Kidney tubule cell (primary cell): ENCODE results near the gene OSBPL8.
A peak's percentile ranks its signal among the peaks of the same experiment; 100 is the strongest.
"Not testable (repeated sequence)": the region's sequence is repeated elsewhere in the genome, so short reads cannot be mapped to it uniquely, and the experiment has no call there.

Source experiments
- DNase-seq: peaks from one replicate; pipeline ENCODE4 v3.0.0-alpha.2; 2018; ENCODE audit warnings: low spot score

OSBPL8 gene

GRCh38 chr12:76529226-76529918 lies 30.2 kb downstream of the OSBPL8 start:
- DNase-seq: no peak

GRCh38 chr12:76523408-76523807 lies 36.2 kb downstream of the OSBPL8 start:
- no peak for DNase-seq

- DNase-seq: no peak
These were observed 39.2 kb downstream of the OSBPL8 start for GRCh38 chr12:76520348-76520747.

GRCh38 chr12:76519538-76519937 lies 40.0 kb downstream of the OSBPL8 start:
- peak; percentile 23 for DNase-seq

- no peak for DNase-seq
These were observed 40.9 kb downstream of the OSBPL8 start for GRCh38 chr12:76518699-76519098.

- DNase-seq: no peak
These were observed 44.3 kb downstream of the OSBPL8 start for GRCh38 chr12:76515271-76515670.

- DNase-seq: not testable (repeated sequence)
These were observed 48.4 kb downstream of the OSBPL8 start for GRCh38 chr12:76511116-76511716.

GRCh38 chr12:76508128-76508980 lies 51.2 kb downstream of the OSBPL8 start:
- no peak for DNase-seq

- no peak for DNase-seq
These were observed 53.4 kb downstream of the OSBPL8 start for GRCh38 chr12:76506149-76506548.

- DNase-seq: no peak
These were observed 54.5 kb downstream of the OSBPL8 start for GRCh38 chr12:76505050-76505449.

GRCh38 chr12:76504606-76505005 lies 55.0 kb downstream of the OSBPL8 start:
- no peak for DNase-seq

- no peak for DNase-seq
These were observed 55.6 kb downstream of the OSBPL8 start for GRCh38 chr12:76503957-76504356.

- DNase-seq: peak; percentile 87
These were observed 58.2 kb downstream of the OSBPL8 start for GRCh38 chr12:76501390-76501789.

- not testable (repeated sequence) for DNase-seq
These were observed 60.4 kb downstream of the OSBPL8 start for GRCh38 chr12:76499136-76499535.

- no peak for DNase-seq
These were observed 64.0 kb downstream of the OSBPL8 start for GRCh38 chr12:76495556-76495955.

- DNase-seq: no peak
These were observed 68.3 kb downstream of the OSBPL8 start for GRCh38 chr12:76491292-76491691.

GRCh38 chr12:76490763-76491162 lies 68.8 kb downstream of the OSBPL8 start:
- DNase-seq: no peak

GRCh38 chr12:76489737-76490136 lies 69.8 kb downstream of the OSBPL8 start:
- DNase-seq: peak; percentile 31

- peak; percentile 51 for DNase-seq
These were observed 73.6 kb downstream of the OSBPL8 start for GRCh38 chr12:76486011-76486410.

GRCh38 chr12:76480796-76481195 lies 78.8 kb downstream of the OSBPL8 start:
- DNase-seq: no peak

GRCh38 chr12:76478045-76478444 lies 81.5 kb downstream of the OSBPL8 start:
- no peak for DNase-seq

- DNase-seq: not testable (repeated sequence)
These were observed 86.7 kb downstream of the OSBPL8 start for GRCh38 chr12:76472862-76473261.

GRCh38 chr12:76471579-76471978 lies 88.0 kb downstream of the OSBPL8 start:
- peak; percentile 19 for DNase-seq
